Measurements from ENCODE around the gene MPC1L.
A peak's percentile ranks its signal among the peaks of the same experiment; 100 is the strongest.

The MPC1L gene

GRCh38 chrX:40632199-40632598 is 9.0 kb downstream of the MPC1L start:
- no peak for DNase-seq

DNA sequence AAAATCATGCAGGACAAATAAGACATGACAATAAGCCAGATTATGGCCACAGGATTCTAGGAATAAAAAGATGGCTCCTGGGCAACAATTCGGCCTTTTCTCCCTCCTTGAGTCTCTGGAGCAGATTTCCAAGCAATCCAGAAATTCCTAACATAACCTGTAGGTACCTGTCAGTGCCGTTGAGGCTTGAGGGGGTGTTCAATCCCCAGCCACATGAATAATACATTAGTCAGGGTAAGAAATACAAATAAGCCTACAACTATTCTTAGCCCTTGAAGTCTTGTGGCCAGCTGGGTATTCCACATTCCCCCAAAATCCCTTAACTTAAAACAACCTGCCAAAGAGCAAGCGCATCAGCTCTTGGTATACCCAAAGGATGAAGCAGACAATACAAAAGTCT is 14.5 kb downstream of the MPC1L start:
- DNase-seq: no peak

DNA sequence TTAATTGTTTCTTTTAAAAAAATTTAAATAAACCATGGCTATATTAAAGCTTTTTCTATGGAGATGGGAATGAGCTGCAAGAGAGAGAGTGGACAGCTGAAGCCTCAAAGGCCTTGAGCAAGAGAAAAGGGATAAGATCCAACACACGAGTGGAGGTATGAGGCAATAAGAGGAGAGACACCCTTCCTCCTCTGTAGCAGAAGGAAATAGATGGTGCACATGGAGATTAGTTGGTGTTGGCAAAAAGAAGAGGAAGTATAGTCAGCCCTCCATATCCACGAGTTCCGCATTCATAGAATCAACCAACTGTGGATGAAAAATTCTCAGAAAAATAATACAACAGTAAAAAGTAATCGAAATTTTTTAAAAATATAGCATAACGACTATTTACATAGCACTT is 20.9 kb downstream of the MPC1L start:
- DNase-seq: no peak

DNA sequence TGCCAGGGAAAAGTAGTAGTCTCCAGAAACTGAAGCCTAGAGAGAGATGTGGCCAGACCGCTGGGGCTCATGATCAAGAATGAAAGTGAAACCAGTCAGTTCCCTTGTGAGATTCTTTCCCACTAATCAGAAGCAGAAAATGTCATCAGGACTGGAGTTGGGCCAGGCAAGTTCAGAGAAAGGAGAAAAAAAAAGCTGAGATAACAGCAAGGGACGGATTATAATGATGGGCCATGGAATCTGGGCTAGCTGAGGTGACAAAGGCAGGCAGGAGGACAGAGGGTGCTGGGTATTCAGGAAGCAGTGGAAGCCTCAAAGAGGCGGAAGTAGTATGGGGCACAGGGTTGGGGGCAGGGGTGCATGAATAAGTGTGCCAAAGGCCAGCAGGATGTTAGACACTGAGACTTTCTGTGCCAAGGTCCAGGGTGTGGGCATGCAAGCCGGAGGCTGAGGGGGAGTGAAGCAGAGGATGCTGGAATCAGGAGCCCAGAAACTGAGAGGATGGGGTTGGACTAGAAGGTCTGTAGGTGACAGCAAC is 21.7 kb downstream of the MPC1L start:
- DNase-seq: no peak

DNA sequence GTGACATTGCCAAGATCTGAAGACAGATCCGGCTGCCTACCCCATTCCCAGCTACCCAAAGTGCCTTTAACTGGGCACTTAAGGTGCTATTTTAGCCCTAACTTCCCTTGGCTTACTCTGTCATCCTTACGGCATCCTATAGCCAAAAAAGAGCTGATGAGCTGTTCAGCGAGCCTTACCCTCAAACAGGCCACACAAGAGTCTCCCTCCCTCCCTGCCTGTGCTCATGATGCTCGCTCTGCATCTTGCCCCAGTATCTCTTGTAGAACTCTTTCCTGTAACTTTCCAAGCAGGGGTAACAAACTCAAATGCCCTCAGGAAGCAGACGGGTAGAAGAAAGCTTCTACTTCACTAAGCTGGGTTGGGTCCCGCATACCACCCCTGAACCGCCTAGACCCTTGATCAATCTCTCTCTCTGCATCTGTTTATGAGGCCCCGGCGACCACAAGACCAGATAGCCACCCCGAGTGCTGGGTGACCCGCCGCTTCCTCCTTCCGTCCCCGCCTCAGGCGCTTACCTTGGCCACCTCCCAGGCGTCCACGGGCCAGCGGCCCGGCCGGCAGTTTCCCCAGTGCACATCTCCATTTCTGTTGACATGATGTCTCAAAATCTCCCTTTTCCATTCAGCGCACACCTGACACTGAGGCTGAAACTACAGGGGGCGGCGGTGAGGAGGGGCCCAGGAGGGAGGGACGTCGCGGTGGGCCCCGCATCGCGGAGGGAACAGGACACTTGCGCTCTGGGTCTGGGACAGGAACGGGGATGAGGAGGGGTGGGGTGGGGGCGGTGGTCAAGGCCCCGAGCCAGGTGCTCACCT is 23.5 kb downstream of the MPC1L start:
- DNase-seq: no peak

DNA sequence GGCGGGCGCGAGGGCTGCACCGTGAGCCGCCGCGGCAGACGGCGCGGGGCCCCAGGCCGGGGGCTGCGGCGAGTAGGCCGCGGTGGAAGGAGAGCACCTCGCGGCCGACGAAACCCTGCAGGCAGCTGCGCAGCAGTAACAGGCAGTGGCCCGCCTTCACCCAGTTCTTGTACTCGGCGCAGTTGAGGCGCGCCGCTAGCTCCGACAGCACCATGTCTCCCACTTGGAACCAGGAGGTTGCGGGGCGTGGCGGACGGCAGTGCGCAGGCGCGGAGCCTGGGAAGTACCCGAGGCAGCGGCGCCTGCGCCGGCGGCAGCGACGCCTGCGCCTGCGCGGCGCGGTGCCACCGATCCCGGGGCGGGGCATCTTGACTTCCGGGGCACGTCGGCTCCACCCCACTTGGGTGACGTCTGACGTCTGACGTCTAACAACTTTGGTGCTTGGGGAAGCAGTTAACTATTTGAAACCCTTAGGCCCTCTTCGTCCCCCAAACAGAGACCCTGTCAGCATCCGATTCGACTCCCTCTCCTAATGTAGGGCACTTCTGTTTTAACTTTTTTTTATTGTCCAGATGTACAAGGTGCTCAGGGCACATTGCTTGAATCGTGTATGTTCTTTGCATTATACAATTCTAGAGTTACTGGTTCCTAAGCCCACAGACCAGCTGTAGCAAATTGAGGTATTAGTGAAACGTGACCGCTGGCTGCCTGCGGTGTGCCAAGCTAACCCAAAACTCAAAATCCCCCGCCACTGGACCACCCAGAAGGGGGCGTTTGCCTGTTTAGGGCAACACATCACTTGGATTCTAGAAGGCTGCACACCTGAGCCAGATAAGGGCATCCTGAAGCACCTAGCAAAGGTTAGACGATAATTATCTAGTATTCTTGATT is 24.3 kb downstream of the MPC1L start, which contains the start of gene CXorf38:
Gene CXorf38 (minus strand): TSS at position 255 of the 891 bp plus-strand sequence. CDS start 41 bp downstream, at position 214.
- DNase-seq: peak; percentile 75 to 90

DNA sequence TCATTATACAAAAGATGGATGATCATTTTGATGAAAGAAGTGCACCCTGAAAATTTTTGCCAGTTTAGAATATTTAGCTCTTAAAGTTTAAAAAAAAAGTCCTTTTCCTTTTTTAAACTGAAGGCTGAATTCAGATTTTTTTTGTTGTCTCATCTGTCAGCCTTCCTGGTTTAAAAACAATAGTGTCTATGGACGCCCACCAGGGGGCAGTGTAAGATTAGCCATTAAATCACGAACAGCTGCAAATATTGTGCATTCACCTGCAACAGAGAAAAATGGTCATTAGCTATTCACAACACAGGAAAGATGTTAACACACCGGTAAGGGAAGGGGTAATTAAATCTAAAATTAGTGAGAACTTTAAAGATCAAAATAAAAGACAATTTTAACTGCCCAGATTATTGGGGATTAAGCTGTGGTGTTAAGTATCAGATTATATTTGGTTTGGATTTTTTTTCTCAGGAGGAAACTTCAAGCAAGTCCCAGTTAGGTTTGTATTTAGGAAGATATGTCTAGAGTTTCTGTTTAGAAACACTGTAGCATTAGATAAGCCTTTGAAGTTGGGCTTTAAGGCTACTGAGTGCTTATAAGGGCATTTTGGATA is 28.5 kb downstream of the MPC1L start:
- peak; percentile 14 to 26 for DNase-seq

DNA sequence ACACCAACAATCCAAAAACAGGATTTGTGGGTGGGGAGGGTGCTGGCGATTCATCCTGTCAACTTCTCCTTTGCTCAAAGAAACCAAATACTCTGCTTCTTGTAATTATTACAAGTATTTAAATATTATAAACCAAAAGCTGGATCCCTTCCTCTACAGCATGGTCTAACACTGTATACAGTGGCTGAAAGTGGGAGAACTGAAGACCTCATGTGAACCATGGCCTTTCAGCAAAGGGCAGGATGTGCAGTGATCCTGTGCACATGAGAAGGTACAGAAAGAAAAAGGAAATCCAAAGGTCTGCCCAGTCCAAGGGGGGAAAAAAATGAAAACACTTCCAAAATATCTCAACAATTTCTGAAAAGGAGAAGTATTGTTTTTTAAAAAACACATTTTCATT is 29.4 kb downstream of the MPC1L start:
- DNase-seq: no peak

DNA sequence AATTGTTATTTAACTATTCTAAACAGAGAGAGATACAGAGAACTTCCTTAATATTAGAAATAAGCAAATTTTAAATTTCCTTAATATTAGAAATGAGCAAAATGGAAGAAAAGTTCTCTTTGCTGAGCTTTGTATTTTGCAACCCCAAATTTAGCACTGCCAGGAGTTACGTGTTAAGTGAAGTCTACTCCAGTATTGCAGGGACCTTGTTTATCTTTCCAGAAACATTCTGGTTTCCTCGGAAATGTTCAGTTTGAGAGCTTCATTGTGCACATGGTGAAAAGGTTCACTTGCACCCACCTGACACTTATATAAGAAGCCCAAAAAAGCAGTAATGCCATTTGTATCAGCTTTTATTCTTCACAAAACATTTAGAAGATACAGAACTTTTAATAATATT is 30.3 kb downstream of the MPC1L start:
- no peak for DNase-seq

- DNase-seq: no peak
Measured at GRCh38 chrX:40660381-40660780, 37.2 kb downstream of the MPC1L start.

- no peak for DNase-seq
Measured at GRCh38 chrX:40661489-40661888, 38.3 kb downstream of the MPC1L start.

- no peak for DNase-seq
Measured at GRCh38 chrX:40663078-40663740, 40.0 kb downstream of the MPC1L start.

GRCh38 chrX:40663880-40664630 is 40.8 kb downstream of the MPC1L start:
- no peak for DNase-seq

GRCh38 chrX:40671126-40671525 is 47.9 kb downstream of the MPC1L start:
- no peak for DNase-seq

Data from NCI-H1930 (cell line).